HEK293 (cell line): ENCODE results near the gene LLGL2.
A peak's percentile ranks its signal among the peaks of the same experiment; 100 is the strongest.

Source experiments
- CTCF ChIA-PET: fragments of 350-600 bp; formaldehyde crosslinking; extraction: SDS; loops from one replicate; lab custom pipeline; 2021; ENCODE audit warnings: antibody characterized with exemption; lab: Yijun Ruan, JAX
- POLR2A ChIA-PET: fragments of 300-600 bp; formaldehyde crosslinking; extraction: SDS; loops from one replicate; lab custom pipeline; 2020; ENCODE audit warnings: antibody characterized with exemption, inconsistent platforms; lab: Yijun Ruan, JAX
- H3K27ac ChIP-seq: fragments of 200-500 bp; sonication (Bioruptor generic); 2 replicates; pipeline ENCODE4 v1.5.1; 2014; ENCODE audit warnings: low read depth, low read length, control low read depth, inconsistent platforms; ENCODE audit errors: extremely low read depth
- H3K36me3 ChIP-seq, 2 experiments: fragments of 200-500 bp in 1 of 2; sonication (Bioruptor generic) in 1 of 2; 1 replicate in 1 of 2; 2 replicates in 1 of 2; pipeline ENCODE4 v1.5.1; 2014 to 2017; ENCODE audit warnings: inconsistent platforms in 2 of 2, low read length in 2 of 2; ENCODE audit not compliant: control insufficient read depth in 2 of 2, insufficient read depth in 1 of 2
- H3K4me1 ChIP-seq: fragments of 200-500 bp; sonication (Bioruptor generic); 2 replicates; pipeline ENCODE4 v1.5.1; 2014; ENCODE audit warnings: mild to moderate bottlenecking, low read length, inconsistent platforms; ENCODE audit not compliant: control insufficient read depth, insufficient read depth
- H3K4me3 ChIP-seq: 2 replicates; pipeline ENCODE4 v1.5.1; 2011; ENCODE audit warnings: low read depth, mild to moderate bottlenecking, control low read depth, low read length, moderate library complexity
- H3K9me3 ChIP-seq: fragments of 200-500 bp; sonication (Bioruptor generic); 2 replicates; pipeline ENCODE4 v1.5.1; 2014; ENCODE audit warnings: low read depth, low read length, inconsistent platforms; ENCODE audit not compliant: control insufficient read depth, insufficient read depth
- EGR2 ChIP-seq: fragments of 450-650 bp; formaldehyde crosslinking; IDR thresholded peaks from 2 replicates; pipeline ENCODE4 v1.5.1; 2016; ENCODE audit warnings: low read depth, missing biosample characterization, missing genetic modification characterization
- PRDM2 ChIP-seq: fragments of 450-650 bp; formaldehyde crosslinking; IDR thresholded peaks from 2 replicates; pipeline ENCODE4 v1.5.1; 2016; ENCODE audit warnings: missing biosample characterization, missing genetic modification characterization, borderline replicate concordance
- ZBTB20 ChIP-seq: fragments of 450-650 bp; formaldehyde crosslinking; IDR thresholded peaks from 2 replicates; pipeline ENCODE4 v1.5.1; 2016; ENCODE audit warnings: missing biosample characterization, missing genetic modification characterization
- ZFP41 ChIP-seq: fragments of 450-650 bp; formaldehyde crosslinking; IDR thresholded peaks from 2 replicates; pipeline ENCODE4 v1.5.1; 2016; ENCODE audit warnings: missing biosample characterization, missing genetic modification characterization, borderline replicate concordance
- ZNF114 ChIP-seq: fragments of 450-650 bp; formaldehyde crosslinking; IDR thresholded peaks from 2 replicates; pipeline ENCODE4 v1.5.0; 2017; ENCODE audit warnings: missing biosample characterization, missing genetic modification characterization
- ZNF146 ChIP-seq: fragments of 450-650 bp; formaldehyde crosslinking; IDR thresholded peaks from 2 replicates; pipeline ENCODE4 v1.5.1; 2016; ENCODE audit warnings: missing biosample characterization, missing genetic modification characterization
- ZNF157 ChIP-seq: fragments of 450-650 bp; formaldehyde crosslinking; IDR thresholded peaks from 2 replicates; pipeline ENCODE4 v1.5.1; 2016; ENCODE audit warnings: missing biosample characterization, missing genetic modification characterization
- ZNF223 ChIP-seq: fragments of 450-650 bp; formaldehyde crosslinking; IDR thresholded peaks from 2 replicates; pipeline ENCODE4 v1.5.1; 2016; ENCODE audit warnings: missing biosample characterization, missing genetic modification characterization
- ZNF292 ChIP-seq: fragments of 450-650 bp; formaldehyde crosslinking; IDR thresholded peaks from 2 replicates; pipeline ENCODE4 v1.5.1; 2016; ENCODE audit warnings: low read depth, missing biosample characterization, missing genetic modification characterization, borderline replicate concordance
- ZNF510 ChIP-seq: fragments of 450-650 bp; formaldehyde crosslinking; IDR thresholded peaks from 2 replicates; pipeline ENCODE4 v1.5.1; 2018; ENCODE audit warnings: mild to moderate bottlenecking, missing genetic modification characterization, missing biosample characterization; ENCODE audit not compliant: insufficient replicate concordance
- ZNF518A ChIP-seq: fragments of 450-650 bp; formaldehyde crosslinking; conservative IDR thresholded peaks from 2 replicates; pipeline ENCODE4 v1.5.1; 2016; ENCODE audit warnings: low read depth, missing biosample characterization, missing genetic modification characterization
- ZNF624 ChIP-seq: fragments of 450-650 bp; formaldehyde crosslinking; IDR thresholded peaks from 2 replicates; pipeline ENCODE4 v1.5.1; 2017; ENCODE audit warnings: missing biosample characterization, missing genetic modification characterization
- ZNF701 ChIP-seq: fragments of 450-650 bp; formaldehyde crosslinking; IDR thresholded peaks from 2 replicates; pipeline ENCODE4 v1.5.1; 2016; ENCODE audit warnings: missing biosample characterization, missing genetic modification characterization
- TF ChIP-seq, protein P1 (sequence below): fragments of 450-650 bp; formaldehyde crosslinking; IDR thresholded peaks from 2 replicates; pipeline ENCODE4 v1.5.1; 2016; ENCODE audit warnings: missing biosample characterization, missing genetic modification characterization
- TF ChIP-seq, protein P2 (sequence below): fragments of 450-650 bp; formaldehyde crosslinking; IDR thresholded peaks from 2 replicates; pipeline ENCODE4 v1.5.1; 2016; ENCODE audit warnings: missing biosample characterization, missing genetic modification characterization

LLGL2 gene

GRCh38 chr17:75531721-75532072, 6.2 kb downstream of the LLGL2 start (continued):
- TF ChIP-seq, protein P1, sequence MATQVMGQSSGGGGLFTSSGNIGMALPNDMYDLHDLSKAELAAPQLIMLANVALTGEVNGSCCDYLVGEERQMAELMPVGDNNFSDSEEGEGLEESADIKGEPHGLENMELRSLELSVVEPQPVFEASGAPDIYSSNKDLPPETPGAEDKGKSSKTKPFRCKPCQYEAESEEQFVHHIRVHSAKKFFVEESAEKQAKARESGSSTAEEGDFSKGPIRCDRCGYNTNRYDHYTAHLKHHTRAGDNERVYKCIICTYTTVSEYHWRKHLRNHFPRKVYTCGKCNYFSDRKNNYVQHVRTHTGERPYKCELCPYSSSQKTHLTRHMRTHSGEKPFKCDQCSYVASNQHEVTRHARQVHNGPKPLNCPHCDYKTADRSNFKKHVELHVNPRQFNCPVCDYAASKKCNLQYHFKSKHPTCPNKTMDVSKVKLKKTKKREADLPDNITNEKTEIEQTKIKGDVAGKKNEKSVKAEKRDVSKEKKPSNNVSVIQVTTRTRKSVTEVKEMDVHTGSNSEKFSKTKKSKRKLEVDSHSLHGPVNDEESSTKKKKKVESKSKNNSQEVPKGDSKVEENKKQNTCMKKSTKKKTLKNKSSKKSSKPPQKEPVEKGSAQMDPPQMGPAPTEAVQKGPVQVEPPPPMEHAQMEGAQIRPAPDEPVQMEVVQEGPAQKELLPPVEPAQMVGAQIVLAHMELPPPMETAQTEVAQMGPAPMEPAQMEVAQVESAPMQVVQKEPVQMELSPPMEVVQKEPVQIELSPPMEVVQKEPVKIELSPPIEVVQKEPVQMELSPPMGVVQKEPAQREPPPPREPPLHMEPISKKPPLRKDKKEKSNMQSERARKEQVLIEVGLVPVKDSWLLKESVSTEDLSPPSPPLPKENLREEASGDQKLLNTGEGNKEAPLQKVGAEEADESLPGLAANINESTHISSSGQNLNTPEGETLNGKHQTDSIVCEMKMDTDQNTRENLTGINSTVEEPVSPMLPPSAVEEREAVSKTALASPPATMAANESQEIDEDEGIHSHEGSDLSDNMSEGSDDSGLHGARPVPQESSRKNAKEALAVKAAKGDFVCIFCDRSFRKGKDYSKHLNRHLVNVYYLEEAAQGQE (tag by site-specific recombination): no peak
- TF ChIP-seq ZNF510 (tag by site-specific recombination): no peak
- no peak for TF ChIP-seq ZNF701 (tag by site-specific recombination)
- TF ChIP-seq, all 188 proteins: peak for 0

DNA sequence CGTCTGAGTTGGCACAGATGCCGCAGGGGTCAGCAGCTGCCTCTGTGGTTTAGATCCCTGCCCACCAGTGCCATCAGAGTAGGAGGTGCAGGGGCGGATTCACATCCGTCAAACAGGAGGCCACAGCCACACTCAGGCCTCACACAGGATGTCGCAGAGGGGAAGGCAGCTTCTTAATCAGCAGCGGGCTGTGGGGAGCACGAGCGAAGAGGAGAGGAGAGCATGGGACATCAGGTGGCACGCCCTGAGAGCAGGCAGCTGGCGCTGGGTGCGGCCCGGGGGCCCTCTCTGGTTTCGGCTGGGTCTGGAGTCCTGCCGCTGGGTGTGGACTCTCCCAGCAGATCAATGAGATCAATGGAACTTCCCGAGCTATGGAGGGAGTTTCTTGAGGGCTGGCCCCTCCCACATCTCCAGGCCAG, 9.6 kb downstream of the LLGL2 start:
- H3K4me3 ChIP-seq: no peak overlapping the region
- TF ChIP-seq ZNF146 (no peak), EGR2 (tag by site-specific recombination) (peak; percentile 39; the same call in 1 of the 2 replicates), ZNF518A (no peak), ZNF624 (tag by site-specific recombination) (no peak)
- H3K36me3 ChIP-seq: peaks cover 3 to 5% of the 10 kb centered on the region in 2 experiments; a peak in 2 of 3 replicates
- CTCF ChIA-PET: interaction anchor here (0.6 to 1.9 kb wide), 5 partner anchors 8 to 1534 kb away, joined by 3 to 6 read pairs (median 4); partner anchors contain the start of gene TSEN54
- POLR2A ChIA-PET: interaction anchor here (0.8 to 1.3 kb wide), 4 partner anchors 10 to 273 kb away, joined by 3 to 4 read pairs (median 3); partner anchors contain the start of genes GGA3, LLGL2 and MRPS7
- H3K4me1 ChIP-seq: no peaks in the 10 kb centered on the region
- no peaks in the 10 kb centered on the region for H3K9me3 ChIP-seq
- H3K27ac ChIP-seq: no peak overlapping the region

GRCh38 chr17:75535871-75536270, 10.4 kb downstream of the LLGL2 start:
- Histone ChIP-seq H3K4me3 (no peak overlapping the region), H3K9me3 (no peaks in the 10 kb centered on the region), H3K36me3 (peaks cover 3 to 5% of the 10 kb centered on the region in 2 experiments; a peak in 2 of 3 replicates), H3K27ac (no peak overlapping the region), H3K4me1 (no peaks in the 10 kb centered on the region)
- CTCF ChIA-PET: interaction anchor here (1.9 kb wide), 1 partner anchor 19 kb away, joined by 6 read pairs; the partner anchor contains the start of gene TSEN54
- POLR2A ChIA-PET: interaction anchor here (0.6 to 1.3 kb wide), 3 partner anchors 11 to 186 kb away, joined by 3 to 4 read pairs (median 3); partner anchors contain the start of gene LLGL2
- TF ChIP-seq ZBTB20 (no peak), ZNF157 (tag by site-specific recombination) (no peak), PRDM2 (tag by site-specific recombination) (no peak), ZNF223 (tag by site-specific recombination) (no peak), ZNF114 (tag by site-specific recombination) (no peak), ZNF292 (tag by site-specific recombination) (no peak), ZFP41 (tag by site-specific recombination) (no peak)
- TF ChIP-seq, protein P2, sequence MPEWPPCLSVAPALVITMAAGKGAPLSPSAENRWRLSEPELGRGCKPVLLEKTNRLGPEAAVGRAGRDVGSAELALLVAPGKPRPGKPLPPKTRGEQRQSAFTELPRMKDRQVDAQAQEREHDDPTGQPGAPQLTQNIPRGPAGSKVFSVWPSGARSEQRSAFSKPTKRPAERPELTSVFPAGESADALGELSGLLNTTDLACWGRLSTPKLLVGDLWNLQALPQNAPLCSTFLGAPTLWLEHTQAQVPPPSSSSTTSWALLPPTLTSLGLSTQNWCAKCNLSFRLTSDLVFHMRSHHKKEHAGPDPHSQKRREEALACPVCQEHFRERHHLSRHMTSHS (tag by site-specific recombination): no peak
